ENCODE results near the gene JAML. TPM values are rescaled to one million over a fixed set of nuclear protein-coding genes. Genes with fewer than 3 reads are reported as not detected.

JAML gene, protein sequence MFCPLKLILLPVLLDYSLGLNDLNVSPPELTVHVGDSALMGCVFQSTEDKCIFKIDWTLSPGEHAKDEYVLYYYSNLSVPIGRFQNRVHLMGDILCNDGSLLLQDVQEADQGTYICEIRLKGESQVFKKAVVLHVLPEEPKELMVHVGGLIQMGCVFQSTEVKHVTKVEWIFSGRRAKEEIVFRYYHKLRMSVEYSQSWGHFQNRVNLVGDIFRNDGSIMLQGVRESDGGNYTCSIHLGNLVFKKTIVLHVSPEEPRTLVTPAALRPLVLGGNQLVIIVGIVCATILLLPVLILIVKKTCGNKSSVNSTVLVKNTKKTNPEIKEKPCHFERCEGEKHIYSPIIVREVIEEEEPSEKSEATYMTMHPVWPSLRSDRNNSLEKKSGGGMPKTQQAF
- not detected in 2 replicates for total RNA-seq

DNA sequence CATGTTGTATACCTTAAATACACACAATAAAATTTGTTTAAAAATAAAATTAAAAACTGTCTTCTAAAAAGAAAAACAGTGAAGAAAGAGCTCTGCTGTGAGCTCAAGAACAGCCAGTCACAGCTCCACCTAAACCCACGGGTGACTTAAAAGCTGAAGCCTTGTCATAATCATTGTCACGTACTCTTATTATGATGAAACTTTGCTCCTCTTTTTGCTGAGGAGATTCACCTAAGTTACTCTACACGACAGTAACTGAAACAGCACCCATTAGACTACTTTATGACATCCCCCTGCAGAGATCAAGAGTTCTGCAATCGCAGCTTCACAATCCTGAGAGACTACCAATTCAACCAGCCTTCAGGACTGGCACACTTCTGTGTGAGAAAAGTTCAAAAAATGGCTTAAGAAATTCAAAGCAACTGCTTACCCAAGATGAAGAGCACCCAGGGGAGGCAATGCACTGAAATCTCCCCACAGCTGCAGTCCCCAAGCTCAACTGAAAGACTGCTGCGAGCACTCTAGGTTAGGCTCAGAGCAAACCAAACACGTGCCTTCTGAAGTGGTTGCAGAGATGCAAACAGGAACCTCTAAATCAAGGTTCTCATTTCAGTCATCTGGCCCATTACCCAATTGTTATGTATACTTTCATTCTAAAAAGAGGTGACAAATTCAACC lies at the start of gene JAML:
TSS of gene JAML (minus strand) at position 501 of the 678 bp plus-strand sequence. CDS start 10,145 bp downstream, outside the sequence.
- H3K4me3 ChIP-seq (ENCODE audit: low read depth, low read length) = no peak within 1 kb of the TSS
- TF ChIP-seq, protein P1, sequence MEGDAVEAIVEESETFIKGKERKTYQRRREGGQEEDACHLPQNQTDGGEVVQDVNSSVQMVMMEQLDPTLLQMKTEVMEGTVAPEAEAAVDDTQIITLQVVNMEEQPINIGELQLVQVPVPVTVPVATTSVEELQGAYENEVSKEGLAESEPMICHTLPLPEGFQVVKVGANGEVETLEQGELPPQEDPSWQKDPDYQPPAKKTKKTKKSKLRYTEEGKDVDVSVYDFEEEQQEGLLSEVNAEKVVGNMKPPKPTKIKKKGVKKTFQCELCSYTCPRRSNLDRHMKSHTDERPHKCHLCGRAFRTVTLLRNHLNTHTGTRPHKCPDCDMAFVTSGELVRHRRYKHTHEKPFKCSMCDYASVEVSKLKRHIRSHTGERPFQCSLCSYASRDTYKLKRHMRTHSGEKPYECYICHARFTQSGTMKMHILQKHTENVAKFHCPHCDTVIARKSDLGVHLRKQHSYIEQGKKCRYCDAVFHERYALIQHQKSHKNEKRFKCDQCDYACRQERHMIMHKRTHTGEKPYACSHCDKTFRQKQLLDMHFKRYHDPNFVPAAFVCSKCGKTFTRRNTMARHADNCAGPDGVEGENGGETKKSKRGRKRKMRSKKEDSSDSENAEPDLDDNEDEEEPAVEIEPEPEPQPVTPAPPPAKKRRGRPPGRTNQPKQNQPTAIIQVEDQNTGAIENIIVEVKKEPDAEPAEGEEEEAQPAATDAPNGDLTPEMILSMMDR (conservative IDR thresholded peaks at IDR 0.05; ENCODE audit: low read depth, low read length) = no peak
- no peak for DNase-seq (ENCODE audit: low read depth)

- no peak for DNase-seq (ENCODE audit: low read depth)
- no peak overlapping the region for H3K4me3 ChIP-seq (ENCODE audit: low read depth, low read length)
- TF ChIP-seq, protein P1 (conservative IDR thresholded peaks at IDR 0.05; ENCODE audit: low read depth, low read length) = no peak
These were observed 49.4 kb upstream of the JAML start for GRCh38 chr11:118274186-118274585.

- TF ChIP-seq, protein P1 (conservative IDR thresholded peaks at IDR 0.05; ENCODE audit: low read depth, low read length) = no peak
- no peak for DNase-seq (ENCODE audit: low read depth)
- no peak overlapping the region for H3K4me3 ChIP-seq (ENCODE audit: low read depth, low read length)
These were observed 47.2 kb upstream of the JAML start for GRCh38 chr11:118272001-118272400.

GRCh38 chr11:118267486-118267885 lies 42.7 kb upstream of the JAML start:
- no peak for DNase-seq (ENCODE audit: low read depth)
- TF ChIP-seq, protein P1 (conservative IDR thresholded peaks at IDR 0.05; ENCODE audit: low read depth, low read length) = no peak
- H3K4me3 ChIP-seq (ENCODE audit: low read depth, low read length) = no peak overlapping the region

DNA sequence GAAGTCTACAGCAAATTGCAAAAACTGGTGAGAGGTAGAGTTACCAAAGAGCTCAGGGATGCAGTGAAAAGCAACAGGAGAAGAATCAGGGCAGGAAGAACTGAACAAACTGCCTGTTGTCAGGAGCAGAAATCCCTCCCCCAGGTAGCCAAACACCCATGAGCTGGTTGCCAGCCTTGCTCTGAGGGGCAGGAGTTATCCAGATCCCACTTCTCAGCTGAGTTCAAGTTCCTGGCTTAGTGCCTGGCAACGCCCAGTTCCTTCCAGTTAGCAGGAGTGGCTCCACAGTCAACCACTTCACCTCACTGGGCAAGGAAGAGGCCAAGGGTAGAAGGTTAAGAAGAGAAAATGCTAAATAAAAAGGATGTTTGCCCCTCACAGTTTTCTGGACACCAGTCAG lies 41.1 kb upstream of the JAML start:
- TF ChIP-seq, protein P1 (conservative IDR thresholded peaks at IDR 0.05; ENCODE audit: low read depth, low read length) = no peak
- no peak overlapping the region for H3K4me3 ChIP-seq (ENCODE audit: low read depth, low read length)
- DNase-seq (ENCODE audit: low read depth) = no peak

DNA sequence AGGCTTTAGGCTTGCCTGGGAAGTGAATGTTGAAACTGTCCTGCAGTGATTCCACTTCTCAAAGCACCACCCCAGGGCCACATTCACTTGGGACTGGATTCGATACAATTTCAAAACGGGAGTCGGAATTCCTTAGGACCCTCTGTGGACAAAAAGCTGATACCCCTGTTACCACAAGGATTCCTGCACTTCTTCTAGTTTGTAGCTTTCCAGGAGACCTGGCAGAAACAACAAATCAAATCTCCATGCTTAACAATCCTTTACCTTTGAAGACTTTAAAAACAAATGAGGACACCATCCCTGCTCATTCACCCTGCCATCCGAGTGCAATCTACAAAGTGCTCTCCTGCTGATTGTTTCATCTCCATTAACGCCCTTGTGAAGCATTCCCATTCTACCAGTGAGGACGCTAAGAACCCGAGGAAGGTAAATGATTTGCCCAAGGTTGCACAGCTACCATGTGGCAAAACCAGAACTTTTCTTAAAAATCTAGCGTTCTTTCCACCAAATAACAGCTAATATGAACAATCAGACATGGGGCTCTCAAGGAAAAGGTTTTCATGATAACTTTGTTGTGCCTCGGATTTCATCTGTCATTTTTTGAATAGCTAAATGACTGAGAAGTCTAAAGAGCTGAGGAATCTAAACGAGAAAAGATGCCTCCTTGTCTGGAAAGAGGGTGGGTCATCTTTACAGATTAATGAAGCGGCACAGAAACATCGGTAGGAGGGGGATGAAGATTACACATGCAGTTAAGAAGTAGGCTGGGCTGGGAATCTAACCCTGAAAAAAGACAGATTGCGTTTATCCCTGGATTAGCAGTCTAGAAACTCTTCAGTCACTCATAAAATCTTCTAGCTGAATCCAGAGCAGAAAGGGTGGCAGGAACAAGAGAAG lies 40.0 kb upstream of the JAML start:
- TF ChIP-seq, protein P1 (conservative IDR thresholded peaks at IDR 0.05; ENCODE audit: low read depth, low read length) = no peak
- DNase-seq (ENCODE audit: low read depth) = no peak
- peak overlapping the region; percentile 52 for H3K4me3 ChIP-seq (ENCODE audit: low read depth, low read length)

Data from epithelial cell of proximal tubule (primary cell).